Psoas muscle (tissue), 8 donors: Measurements from ENCODE around the gene CFAP300. TPM values are rescaled to one million over a fixed set of nuclear protein-coding genes. Genes with fewer than 3 reads are reported as not detected.

Source experiments
- ATAC-seq, 4 donors: fragments of 200-7000 bp; cut with Tn5 transposase; one replicate each; pipeline ENCODE4 v1.9.1; 2020; ENCODE audit warnings: moderate library complexity in 3 of 4, mild to moderate bottlenecking in 2 of 4
- DNase-seq, 2 donors: peaks; one replicate each; pipeline ENCODE4 v3.0.0-alpha.2; 2020
- H3K27ac ChIP-seq: fragments of 200-600 bp; one replicate; pipeline ENCODE4 v1.8.0; 2022
- H3K27me3 ChIP-seq, 3 donors: fragments of 200-600 bp in 1 of 3; one replicate each; pipeline versions ENCODE4 v1.6.1 to v1.8.0; 2013 to 2022; ENCODE audit warnings: low read length in 2 of 3, mild to moderate bottlenecking in 2 of 3, moderate library complexity in 1 of 3; ENCODE audit not compliant: insufficient read depth in 3 of 3
- H3K36me3 ChIP-seq, 2 donors: fragments of 200-600 bp in 1 of 2; one replicate each; pipeline versions ENCODE4 v1.6.1 to v1.8.0; 2013 to 2022; ENCODE audit warnings: low read depth in 1 of 2, mild to moderate bottlenecking in 1 of 2, moderate library complexity in 1 of 2; ENCODE audit not compliant: insufficient read depth in 1 of 2
- H3K4me1 ChIP-seq: fragments of 200-600 bp; one replicate; pipeline ENCODE4 v1.8.0; 2022
- H3K4me3 ChIP-seq: fragments of 200-600 bp; one replicate; pipeline ENCODE4 v1.8.0; 2022; ENCODE audit warnings: mild to moderate bottlenecking
- H3K9me3 ChIP-seq: fragments of 200-600 bp; one replicate; pipeline ENCODE4 v1.8.0; 2022
- CTCF ChIP-seq: fragments of 200-600 bp; IDR thresholded peaks from one replicate; pipeline ENCODE4 v1.8.0; 2022; ENCODE audit warnings: antibody characterized with exemption
- WGBS, 3 donors: extraction: QIAGEN DNeasy Blood & Tissue Kit; methylation state at CpG; one replicate each; pipeline versions ENCODE4 v1.1.6 to v1.1.7; 2013; 5-methylcytosine and 5-hydroxymethylcytosine counted together
- intact Hi-C, 2 donors: fragments of 100-400 bp; cut with DNase I; formaldehyde crosslinking; loops; one replicate each; pipeline versions ENCODE4 v1.11.0 to v1.14.2; 2022
- polyA plus RNA-seq, 3 donors: library from polyadenylated mRNA; stranded (reverse); fragments of 200-250 nt; gene quantifications; one replicate each; pipeline ENCODE4 v1.2.3, GENCODE V29; 2013
- total RNA-seq, 4 donors: library from RNA; stranded (reverse); fragmentation: NEBNext Ultra II Directional in 2 of 4; extraction: Animal tissue kit (Norgen Biotek cat#: 25700) in 2 of 4; gene quantifications; one replicate each; pipeline versions ENCODE4 v1.2.1 to v1.2.4, GENCODE V29; 2021 to 2023
- donor health status: healthy with polysubstance abuse.
- donor health status: DM: no; HTN: no; CAD: no; lungs with moderate emphysema.
- donor health status: Bipolar disorder and iron deficiency.
- donor health status: healthy.
- donor health status: DM: yes; HTN: yes; CAD: no.
- donor health status: DM: no; HTN: no; CAD: no.
- donor health status: DM: no; HTN: no; CAD: no.
- donor health status: DM: yes; HTN: yes; CAD: no.

The CFAP300 gene
- total and polyA plus RNA-seq, 7 donors, result 0.11 to 0.86 (median 0.22) TPM; not detected in 2

- peak overlapping the region; percentile 91 for H3K4me3 ChIP-seq
- intact Hi-C loops, result loop anchor here in 1 of 2 donors (5.0 kb wide), 1 partner anchor 158 kb away; no protein-coding TSS in a partner anchor
- peak overlapping the region; percentile 94 for H3K27ac ChIP-seq
- DNase-seq (no peak), ATAC-seq (no peak)
- H3K4me1 ChIP-seq, result peaks cover 17% of the 10 kb centered on the region
- no peaks in the 10 kb centered on the region for H3K9me3 ChIP-seq
- TF ChIP-seq CTCF, result no peak
- H3K27me3 ChIP-seq, result no peaks in the 10 kb centered on the region
- H3K36me3 ChIP-seq, result no peaks in the 10 kb centered on the region
- WGBS, 3 donors, result 53 to 71% (median 56%) methylated on average over 3 of the region's 3 CpGs
Measured at GRCh38 chr11:102108734-102109440, 61.6 kb downstream of the CFAP300 start.

GRCh38 chr11:102109896-102110760, 62.9 kb downstream of the CFAP300 start, which contains the start of gene YAP1:
Gene YAP1 (plus strand): TSS chr11:102110447. CDS start chr11:102110849, 402 bp downstream.
- H3K4me1 ChIP-seq, result peaks cover 24% of the 10 kb centered on the region
- no peaks in the 10 kb centered on the region for H3K27me3 ChIP-seq
- peak within 1 kb of the TSS; percentile 94 for H3K27ac ChIP-seq
- H3K36me3 ChIP-seq, result no peaks in the 10 kb centered on the region
- WGBS, 3 donors, result 0 to 1% (median 0%) methylated on average over 81 to 104 of the region's 104 CpGs
- ATAC-seq (peak; percentile 84 to 88 (median 86)), DNase-seq (peak; percentile 94 to 95)
- intact Hi-C loops, result loop anchor here (2.0 to 5.0 kb wide), 5 partner anchors 42 to 159 kb away; no protein-coding TSS in a partner anchor
- TF ChIP-seq CTCF, result no peak
- H3K4me3 ChIP-seq, result peak within 1 kb of the TSS; percentile 91
- H3K9me3 ChIP-seq, result no peaks in the 10 kb centered on the region

- peaks cover 30% of the 10 kb centered on the region for H3K4me1 ChIP-seq
- peak in 3 of 4 donors; percentile 12 to 35 (median 31) for ATAC-seq
- no peaks in the 10 kb centered on the region for H3K36me3 ChIP-seq
- TF ChIP-seq CTCF, result no peak
- DNase-seq, result no peak
- H3K27ac ChIP-seq, result peak overlapping the region; percentile 94
- H3K4me3 ChIP-seq, result peak overlapping the region; percentile 91
- H3K27me3 ChIP-seq, result no peaks in the 10 kb centered on the region
- 0 to 1% (median 0%) methylated on average over 7 to 31 of the region's 31 CpGs for WGBS, 3 donors
- H3K9me3 ChIP-seq, result no peaks in the 10 kb centered on the region
- intact Hi-C loops, result loop anchor here (2.0 to 5.0 kb wide), 4 partner anchors 42 to 158 kb away; no protein-coding TSS in a partner anchor
Measured at GRCh38 chr11:102110761-102111010, 63.4 kb downstream of the CFAP300 start.

- peak; percentile 75 to 83 (median 78) for ATAC-seq
- DNase-seq, result peak; percentile 85 to 89
- intact Hi-C loops, result loop anchor here (2.0 to 5.0 kb wide), 4 partner anchors 41 to 158 kb away; no protein-coding TSS in a partner anchor
- Histone ChIP-seq H3K4me3 (peak overlapping the region; percentile 91), H3K4me1 (peaks cover 32% of the 10 kb centered on the region), H3K36me3 (no peaks in the 10 kb centered on the region), H3K27ac (peak overlapping the region; percentile 94), H3K9me3 (no peaks in the 10 kb centered on the region), H3K27me3 (no peaks in the 10 kb centered on the region)
- TF ChIP-seq CTCF, result no peak
- WGBS, 3 donors, result 1% methylated on average over 44 to 61 of the region's 61 CpGs
Measured at GRCh38 chr11:102111011-102111786, 64.0 kb downstream of the CFAP300 start.
